Measurements from ENCODE around the gene NIM1K.
"Not testable (repeated sequence)": the region's sequence is repeated elsewhere in the genome, so short reads cannot be mapped to it uniquely, and the experiment has no call there.

NIM1K gene

GRCh38 chr5:43190755-43191603, 1.0 kb upstream of the NIM1K start:
- no peak for DNase-seq (ENCODE audit: extremely low read depth in 1 of 2, low read depth in 1 of 2)

GRCh38 chr5:43192558-43193180, 644 bp downstream of the NIM1K start:
- no peak for DNase-seq (ENCODE audit: extremely low read depth in 1 of 2, low read depth in 1 of 2)

- no peak for DNase-seq (ENCODE audit: extremely low read depth in 1 of 2, low read depth in 1 of 2)
Observed at GRCh38 chr5:43193181-43193893, 1.3 kb downstream of the NIM1K start.

GRCh38 chr5:43193894-43194265, 1.9 kb downstream of the NIM1K start:
- DNase-seq (ENCODE audit: extremely low read depth in 1 of 2, low read depth in 1 of 2), result no peak

GRCh38 chr5:43195670-43196265, 3.7 kb downstream of the NIM1K start:
- no peak for DNase-seq (ENCODE audit: extremely low read depth in 1 of 2, low read depth in 1 of 2)

GRCh38 chr5:43197535-43197934, 5.5 kb downstream of the NIM1K start:
- no peak for DNase-seq (ENCODE audit: extremely low read depth in 1 of 2, low read depth in 1 of 2)

GRCh38 chr5:43201442-43201841, 9.4 kb downstream of the NIM1K start:
- DNase-seq (ENCODE audit: extremely low read depth in 1 of 2, low read depth in 1 of 2), result not testable (repeated sequence)

GRCh38 chr5:43202380-43202779, 10.4 kb downstream of the NIM1K start:
- DNase-seq (ENCODE audit: extremely low read depth in 1 of 2, low read depth in 1 of 2), result no peak

- no peak for DNase-seq (ENCODE audit: extremely low read depth in 1 of 2, low read depth in 1 of 2)
Observed at GRCh38 chr5:43203373-43203772, 11.3 kb downstream of the NIM1K start.

- no peak for DNase-seq (ENCODE audit: extremely low read depth in 1 of 2, low read depth in 1 of 2)
Observed at GRCh38 chr5:43204958-43205357, 12.9 kb downstream of the NIM1K start.

GRCh38 chr5:43207601-43208000, 15.6 kb downstream of the NIM1K start:
- no peak for DNase-seq (ENCODE audit: extremely low read depth in 1 of 2, low read depth in 1 of 2)

GRCh38 chr5:43208658-43209057, 16.6 kb downstream of the NIM1K start:
- DNase-seq (ENCODE audit: extremely low read depth in 1 of 2, low read depth in 1 of 2), result no peak

GRCh38 chr5:43209060-43209459, 17.0 kb downstream of the NIM1K start:
- no peak for DNase-seq (ENCODE audit: extremely low read depth in 1 of 2, low read depth in 1 of 2)

GRCh38 chr5:43209833-43210232, 17.8 kb downstream of the NIM1K start:
- no peak for DNase-seq (ENCODE audit: extremely low read depth in 1 of 2, low read depth in 1 of 2)

GRCh38 chr5:43210570-43210969, 18.5 kb downstream of the NIM1K start:
- DNase-seq (ENCODE audit: extremely low read depth in 1 of 2, low read depth in 1 of 2), result no peak

GRCh38 chr5:43213951-43214350, 21.9 kb downstream of the NIM1K start:
- DNase-seq (ENCODE audit: extremely low read depth in 1 of 2, low read depth in 1 of 2), result no peak

GRCh38 chr5:43215073-43215631, 23.1 kb downstream of the NIM1K start:
- no peak for DNase-seq (ENCODE audit: extremely low read depth in 1 of 2, low read depth in 1 of 2)

GRCh38 chr5:43216941-43217340, 24.9 kb downstream of the NIM1K start:
- no peak for DNase-seq (ENCODE audit: extremely low read depth in 1 of 2, low read depth in 1 of 2)

- no peak for DNase-seq (ENCODE audit: extremely low read depth in 1 of 2, low read depth in 1 of 2)
Observed at GRCh38 chr5:43219120-43219519, 27.1 kb downstream of the NIM1K start.

GRCh38 chr5:43221502-43221901, 29.5 kb downstream of the NIM1K start:
- no peak for DNase-seq (ENCODE audit: extremely low read depth in 1 of 2, low read depth in 1 of 2)

- no peak for DNase-seq (ENCODE audit: extremely low read depth in 1 of 2, low read depth in 1 of 2)
Observed at GRCh38 chr5:43225649-43226245, 33.7 kb downstream of the NIM1K start.
